ENCODE results near the gene DDX43.

GRCh38 chr6:73364121-73364520, 30.5 kb upstream of the DDX43 start:
- no peak for TF ChIP-seq CTCF (IDR thresholded peaks at IDR 0.05)
- TF ChIP-seq POLR2A (IDR thresholded peaks at IDR 0.05): no peak
